ENCODE results near the gene SHISA5.
"Not testable (repeated sequence)": the region's sequence is repeated elsewhere in the genome, so short reads cannot be mapped to it uniquely, and the experiment has no call there.

Gene SHISA5

GRCh38 chr3:48492461-48493202 is 11.3 kb downstream of the SHISA5 start:
- no CpG with 5 or more reads among the region's 7 CpGs for WGBS, 2 donors (ENCODE audit: extremely low coverage in 2 of 2, insufficient read length in 2 of 2, insufficient replicate concordance in 1 of 2)
- H3K27ac ChIP-seq (replicated peaks; ENCODE audit: low read length): no peak overlapping the region

GRCh38 chr3:48486952-48487351 is 17.0 kb downstream of the SHISA5 start:
- Histone ChIP-seq H3K4me1 (ENCODE audit: control insufficient read depth in 2 of 2, insufficient read depth in 1 of 2, low read depth in 1 of 2, low read length in 2 of 2) (no peaks in the 10 kb centered on the region), H3K4me2 (ENCODE audit: insufficient read depth, low read length, poor library complexity, severe bottlenecking) (no peak overlapping the region), H3K4ac (ENCODE audit: low read length) (no peak overlapping the region), H2BK12ac (ENCODE audit: low read length) (no peak overlapping the region), H2BK120ac (ENCODE audit: low read depth, low read length) (no peak overlapping the region), H3K36me3 (replicated peaks in 1 of 2; ENCODE audit: control insufficient read depth in 2 of 2, insufficient read depth in 2 of 2, low read length in 2 of 2) (no peaks in the 10 kb centered on the region), H3K9ac (ENCODE audit: low read depth, low read length, poor library complexity) (no peak overlapping the region), H3K4me3 (ENCODE audit: low read length in 2 of 2) (no peak overlapping the region), H3K14ac (ENCODE audit: low read length) (no peak overlapping the region), H3K18ac (ENCODE audit: low read length) (no peak overlapping the region), H3K9me3 (replicated peaks in 1 of 2; ENCODE audit: control insufficient read depth in 2 of 2, insufficient read depth in 1 of 2, low read depth in 1 of 2, low read length in 2 of 2) (no peaks in the 10 kb centered on the region), H3K79me1 (ENCODE audit: low read depth, low read length) (no peaks in the 10 kb centered on the region), H2BK5ac (ENCODE audit: low read length) (no peak overlapping the region), H2AK5ac (ENCODE audit: low read depth, low read length) (no peak overlapping the region), H3K27me3 (ENCODE audit: control insufficient read depth in 3 of 3, insufficient read depth in 3 of 3, low read depth in 1 of 3, low read length in 3 of 3) (no peaks in the 10 kb centered on the region), H2BK15ac (ENCODE audit: low read length) (no peak overlapping the region), H2AFZ (ENCODE audit: low read length) (no peak overlapping the region), H4K8ac (ENCODE audit: low read depth, low read length) (no peak overlapping the region), H3K27ac (replicated peaks; ENCODE audit: low read length) (no peak overlapping the region), H3K23ac (ENCODE audit: low read depth, low read length, poor library complexity) (no peak overlapping the region), H4K91ac (ENCODE audit: low read depth, low read length, poor library complexity) (no peak overlapping the region)
- no CpG with 5 or more reads among the region's 5 CpGs for WGBS, 2 donors (ENCODE audit: extremely low coverage in 2 of 2, insufficient read length in 2 of 2, insufficient replicate concordance in 1 of 2)
- DNase-seq (ENCODE audit: low spot score): no peak

More at GRCh38 chr3:48492461-48493202, 11.3 kb downstream of the SHISA5 start:
- Histone ChIP-seq H2BK120ac (ENCODE audit: low read depth, low read length) (no peak overlapping the region), H3K4me1 (ENCODE audit: control insufficient read depth in 2 of 2, insufficient read depth in 1 of 2, low read depth in 1 of 2, low read length in 2 of 2) (no peaks in the 10 kb centered on the region), H2AFZ (ENCODE audit: low read length) (no peak overlapping the region), H3K9ac (ENCODE audit: low read depth, low read length, poor library complexity) (no peak overlapping the region), H3K4ac (ENCODE audit: low read length) (no peak overlapping the region), H4K8ac (ENCODE audit: low read depth, low read length) (no peak overlapping the region), H3K14ac (ENCODE audit: low read length) (no peak overlapping the region), H2BK15ac (ENCODE audit: low read length) (no peak overlapping the region), H3K4me3 (ENCODE audit: low read length in 2 of 2) (no peak overlapping the region), H3K9me3 (replicated peaks in 1 of 2; ENCODE audit: control insufficient read depth in 2 of 2, insufficient read depth in 1 of 2, low read depth in 1 of 2, low read length in 2 of 2) (no peaks in the 10 kb centered on the region), H3K27me3 (ENCODE audit: control insufficient read depth in 3 of 3, insufficient read depth in 3 of 3, low read depth in 1 of 3, low read length in 3 of 3) (no peaks in the 10 kb centered on the region), H3K23ac (ENCODE audit: low read depth, low read length, poor library complexity) (no peak overlapping the region), H2BK12ac (ENCODE audit: low read length) (no peak overlapping the region), H3K18ac (ENCODE audit: low read length) (no peak overlapping the region), H2AK5ac (ENCODE audit: low read depth, low read length) (no peak overlapping the region), H2BK5ac (ENCODE audit: low read length) (no peak overlapping the region), H3K4me2 (ENCODE audit: insufficient read depth, low read length, poor library complexity, severe bottlenecking) (no peak overlapping the region), H4K91ac (ENCODE audit: low read depth, low read length, poor library complexity) (no peak overlapping the region), H3K79me1 (ENCODE audit: low read depth, low read length) (no peaks in the 10 kb centered on the region), H3K36me3 (replicated peaks in 1 of 2; ENCODE audit: control insufficient read depth in 2 of 2, insufficient read depth in 2 of 2, low read length in 2 of 2) (peaks cover 2 to 35% of the 10 kb centered on the region in 2 donors)
- DNase-seq (ENCODE audit: low spot score): no peak

- H2BK12ac ChIP-seq (ENCODE audit: low read length); H3K14ac ChIP-seq (ENCODE audit: low read length); H3K18ac ChIP-seq (ENCODE audit: low read length); H3K4me3 ChIP-seq (ENCODE audit: low read length in 2 of 2); H3K79me1 ChIP-seq (ENCODE audit: low read depth, low read length); H2AK5ac ChIP-seq (ENCODE audit: low read depth, low read length); H3K4me2 ChIP-seq (ENCODE audit: insufficient read depth, low read length, poor library complexity, severe bottlenecking); H3K4me1 ChIP-seq (ENCODE audit: control insufficient read depth in 2 of 2, insufficient read depth in 1 of 2, low read depth in 1 of 2, low read length in 2 of 2); H2AFZ ChIP-seq (ENCODE audit: low read length); DNase-seq (ENCODE audit: low spot score); H2BK5ac ChIP-seq (ENCODE audit: low read length); H2BK15ac ChIP-seq (ENCODE audit: low read length); H4K91ac ChIP-seq (ENCODE audit: low read depth, low read length, poor library complexity); H4K8ac ChIP-seq (ENCODE audit: low read depth, low read length); H3K9me3 ChIP-seq (replicated peaks in 1 of 2; ENCODE audit: control insufficient read depth in 2 of 2, insufficient read depth in 1 of 2, low read depth in 1 of 2, low read length in 2 of 2); H2BK120ac ChIP-seq (ENCODE audit: low read depth, low read length); H3K27me3 ChIP-seq (ENCODE audit: control insufficient read depth in 3 of 3, insufficient read depth in 3 of 3, low read depth in 1 of 3, low read length in 3 of 3); H3K27ac ChIP-seq (replicated peaks; ENCODE audit: low read length); H3K4ac ChIP-seq (ENCODE audit: low read length); H3K23ac ChIP-seq (ENCODE audit: low read depth, low read length, poor library complexity); H3K36me3 ChIP-seq (replicated peaks in 1 of 2; ENCODE audit: control insufficient read depth in 2 of 2, insufficient read depth in 2 of 2, low read length in 2 of 2); H3K9ac ChIP-seq (ENCODE audit: low read depth, low read length, poor library complexity): not testable (repeated sequence)
- WGBS, 2 donors (ENCODE audit: extremely low coverage in 2 of 2, insufficient read length in 2 of 2, insufficient replicate concordance in 1 of 2): no CpG with 5 or more reads among the region's 6 CpGs
These were observed 21.2 kb downstream of the SHISA5 start for GRCh38 chr3:48482822-48483221.

GRCh38 chr3:48480891-48481290 is 23.1 kb downstream of the SHISA5 start:
- not testable (repeated sequence) for H3K4ac ChIP-seq (ENCODE audit: low read length); H3K27me3 ChIP-seq (ENCODE audit: control insufficient read depth in 3 of 3, insufficient read depth in 3 of 3, low read depth in 1 of 3, low read length in 3 of 3); DNase-seq (ENCODE audit: low spot score); H3K4me2 ChIP-seq (ENCODE audit: insufficient read depth, low read length, poor library complexity, severe bottlenecking); H3K9me3 ChIP-seq (replicated peaks in 1 of 2; ENCODE audit: control insufficient read depth in 2 of 2, insufficient read depth in 1 of 2, low read depth in 1 of 2, low read length in 2 of 2); H2BK15ac ChIP-seq (ENCODE audit: low read length); H3K23ac ChIP-seq (ENCODE audit: low read depth, low read length, poor library complexity); H3K4me3 ChIP-seq (ENCODE audit: low read length in 2 of 2); H4K8ac ChIP-seq (ENCODE audit: low read depth, low read length); H2AFZ ChIP-seq (ENCODE audit: low read length); H3K14ac ChIP-seq (ENCODE audit: low read length); H2BK12ac ChIP-seq (ENCODE audit: low read length); H3K36me3 ChIP-seq (replicated peaks in 1 of 2; ENCODE audit: control insufficient read depth in 2 of 2, insufficient read depth in 2 of 2, low read length in 2 of 2); H3K27ac ChIP-seq (replicated peaks; ENCODE audit: low read length); H4K91ac ChIP-seq (ENCODE audit: low read depth, low read length, poor library complexity); H3K9ac ChIP-seq (ENCODE audit: low read depth, low read length, poor library complexity); H2BK5ac ChIP-seq (ENCODE audit: low read length); H3K18ac ChIP-seq (ENCODE audit: low read length); H3K79me1 ChIP-seq (ENCODE audit: low read depth, low read length); H2AK5ac ChIP-seq (ENCODE audit: low read depth, low read length); H2BK120ac ChIP-seq (ENCODE audit: low read depth, low read length); H3K4me1 ChIP-seq (ENCODE audit: control insufficient read depth in 2 of 2, insufficient read depth in 1 of 2, low read depth in 1 of 2, low read length in 2 of 2)
- WGBS, 2 donors (ENCODE audit: extremely low coverage in 2 of 2, insufficient read length in 2 of 2, insufficient replicate concordance in 1 of 2): no CpG with 5 or more reads among the region's 11 CpGs
